GM06990 (cell line): ENCODE data around the gene BTNL2.

Experiments used
- DNase-seq: peaks from one replicate; pipeline ENCODE4 v3.0.0-alpha.2; 2011; ENCODE audit not compliant: insufficient read length; ENCODE audit errors: extremely low read depth
- H3K27me3 ChIP-seq: replicated peaks from 2 replicates; pipeline ENCODE4 v1.6.0; 2011; ENCODE audit warnings: low read length; ENCODE audit not compliant: control insufficient read depth, insufficient read depth
- H3K36me3 ChIP-seq: 2 replicates; pipeline ENCODE4 v1.5.1; 2011; ENCODE audit warnings: low read length; ENCODE audit not compliant: control insufficient read depth, insufficient read depth
- H3K4me3 ChIP-seq: replicated peaks from 2 replicates; pipeline ENCODE4 v1.5.1; 2011; ENCODE audit warnings: low read depth, mild to moderate bottlenecking, control low read depth, low read length
- TF ChIP-seq, protein P1 (sequence below): IDR thresholded peaks from 2 replicates; pipeline ENCODE4 v1.5.1; 2011; ENCODE audit warnings: low read length, control low read depth, mild to moderate bottlenecking, inconsistent platforms; ENCODE audit not compliant: insufficient read depth, poor library complexity, severe bottlenecking

BTNL2 gene

GRCh38 chr6:32442977-32443552 lies 36.1 kb upstream of the BTNL2 start:
- peak overlapping the region; percentile 96 for H3K4me3 ChIP-seq
- no peak for DNase-seq
- H3K27me3 ChIP-seq, result no peaks in the 10 kb centered on the region
- peaks cover 15% of the 10 kb centered on the region for H3K36me3 ChIP-seq
- TF ChIP-seq, protein P1, sequence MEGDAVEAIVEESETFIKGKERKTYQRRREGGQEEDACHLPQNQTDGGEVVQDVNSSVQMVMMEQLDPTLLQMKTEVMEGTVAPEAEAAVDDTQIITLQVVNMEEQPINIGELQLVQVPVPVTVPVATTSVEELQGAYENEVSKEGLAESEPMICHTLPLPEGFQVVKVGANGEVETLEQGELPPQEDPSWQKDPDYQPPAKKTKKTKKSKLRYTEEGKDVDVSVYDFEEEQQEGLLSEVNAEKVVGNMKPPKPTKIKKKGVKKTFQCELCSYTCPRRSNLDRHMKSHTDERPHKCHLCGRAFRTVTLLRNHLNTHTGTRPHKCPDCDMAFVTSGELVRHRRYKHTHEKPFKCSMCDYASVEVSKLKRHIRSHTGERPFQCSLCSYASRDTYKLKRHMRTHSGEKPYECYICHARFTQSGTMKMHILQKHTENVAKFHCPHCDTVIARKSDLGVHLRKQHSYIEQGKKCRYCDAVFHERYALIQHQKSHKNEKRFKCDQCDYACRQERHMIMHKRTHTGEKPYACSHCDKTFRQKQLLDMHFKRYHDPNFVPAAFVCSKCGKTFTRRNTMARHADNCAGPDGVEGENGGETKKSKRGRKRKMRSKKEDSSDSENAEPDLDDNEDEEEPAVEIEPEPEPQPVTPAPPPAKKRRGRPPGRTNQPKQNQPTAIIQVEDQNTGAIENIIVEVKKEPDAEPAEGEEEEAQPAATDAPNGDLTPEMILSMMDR, result no peak

DNA sequence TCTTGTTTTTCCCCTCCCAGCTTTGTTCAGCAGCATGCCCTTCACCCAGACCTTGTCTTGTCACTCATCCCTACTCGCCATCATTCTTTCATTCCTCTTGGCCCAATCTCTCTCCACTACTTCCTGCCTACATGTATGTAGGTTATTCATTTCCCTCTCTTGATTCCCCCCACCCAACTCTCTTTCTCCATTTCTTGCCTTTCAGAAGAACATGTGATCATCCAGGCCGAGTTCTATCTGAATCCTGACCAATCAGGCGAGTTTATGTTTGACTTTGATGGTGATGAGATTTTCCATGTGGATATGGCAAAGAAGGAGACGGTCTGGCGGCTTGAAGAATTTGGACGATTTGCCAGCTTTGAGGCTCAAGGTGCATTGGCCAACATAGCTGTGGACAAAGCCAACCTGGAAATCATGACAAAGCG lies 35.3 kb upstream of the BTNL2 start:
- Histone ChIP-seq H3K36me3 (peaks cover 15% of the 10 kb centered on the region), H3K27me3 (no peaks in the 10 kb centered on the region), H3K4me3 (peak overlapping the region; percentile 96)
- no peak for DNase-seq
- TF ChIP-seq, protein P1, result no peak

DNA sequence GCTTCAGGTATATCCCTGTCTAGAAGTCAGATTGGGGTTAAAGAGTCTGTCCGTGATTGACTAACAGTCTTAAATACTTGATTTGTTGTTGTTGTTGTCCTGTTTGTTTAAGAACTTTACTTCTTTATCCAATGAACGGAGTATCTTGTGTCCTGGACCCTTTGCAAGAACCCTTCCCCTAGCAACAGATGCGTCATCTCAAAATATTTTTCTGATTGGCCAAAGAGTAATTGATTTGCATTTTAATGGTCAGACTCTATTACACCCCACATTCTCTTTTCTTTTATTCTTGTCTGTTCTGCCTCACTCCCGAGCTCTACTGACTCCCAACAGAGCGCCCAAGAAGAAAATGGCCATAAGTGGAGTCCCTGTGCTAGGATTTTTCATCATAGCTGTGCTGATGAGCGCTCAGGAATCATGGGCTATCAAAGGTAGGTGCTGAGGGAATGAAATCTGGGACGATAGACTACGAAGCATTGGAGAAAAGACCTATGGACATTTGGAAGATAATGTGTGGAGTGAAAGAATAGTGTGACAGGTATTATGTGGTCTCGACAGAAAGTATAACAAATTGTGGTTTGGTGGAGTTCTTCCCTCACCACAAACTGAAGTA lies 32.7 kb upstream of the BTNL2 start, which contains the start of gene HLA-DRA:
Gene HLA-DRA (plus strand): TSS at position 286 of the 613 bp plus-strand sequence. CDS start 64 bp downstream, at position 350.
- H3K27me3 ChIP-seq, result no peaks in the 10 kb centered on the region
- peak within 1 kb of the TSS; percentile 96 for H3K4me3 ChIP-seq
- TF ChIP-seq, protein P1, result no peak
- peak; percentile 87 for DNase-seq
- H3K36me3 ChIP-seq, result peaks cover 15% of the 10 kb centered on the region

DNA sequence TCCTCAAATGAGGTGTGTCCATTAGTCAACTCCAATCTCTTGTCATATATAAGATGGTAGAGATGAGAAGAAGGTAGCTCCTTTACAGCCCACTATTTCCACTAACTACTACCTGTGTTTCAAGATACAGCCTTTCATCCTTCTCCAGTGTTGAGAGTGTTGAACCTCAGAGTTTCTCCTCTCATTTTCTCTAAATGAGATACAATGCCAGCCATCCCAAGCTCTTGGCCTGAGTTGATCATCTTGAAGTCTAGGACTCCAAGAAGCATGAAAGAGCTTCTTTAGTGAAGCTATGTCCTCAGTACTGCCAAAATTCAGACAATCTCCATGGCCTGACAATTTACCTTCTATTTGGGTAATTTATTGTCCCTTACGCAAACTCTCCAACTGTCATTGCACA lies 32.2 kb upstream of the BTNL2 start:
- H3K27me3 ChIP-seq, result no peaks in the 10 kb centered on the region
- H3K4me3 ChIP-seq, result peak overlapping the region; percentile 46
- peaks cover 11% of the 10 kb centered on the region for H3K36me3 ChIP-seq
- DNase-seq, result no peak
- TF ChIP-seq, protein P1, result no peak

- TF ChIP-seq, protein P1, result no peak
- Histone ChIP-seq H3K27me3 (no peaks in the 10 kb centered on the region), H3K36me3 (no peaks in the 10 kb centered on the region), H3K4me3 (no peak overlapping the region)
- DNase-seq, result peak; percentile 78
These were observed 30.2 kb upstream of the BTNL2 start for GRCh38 chr6:32436995-32437836.
